HG03442 (cell line): ENCODE data around the gene XKR3.
"Not testable (repeated sequence)": the region's sequence is repeated elsewhere in the genome, so short reads cannot be mapped to it uniquely, and the experiment has no call there.

Experiments used
- ATAC-seq: cut with Tn5 transposase; IDR thresholded peaks from one replicate; pipeline ENCODE4 v1.9.1; 2021; ENCODE audit warnings: mild to moderate bottlenecking, moderate library complexity; ENCODE audit not compliant: unreplicated experiment

Gene XKR3

GRCh38 chr22:16748160-16748929 lies 76.9 kb downstream of the XKR3 start:
- not testable (repeated sequence) for ATAC-seq

GRCh38 chr22:16747266-16748159 lies 77.7 kb downstream of the XKR3 start:
- not testable (repeated sequence) for ATAC-seq

- not testable (repeated sequence) for ATAC-seq
These were observed 90.9 kb downstream of the XKR3 start for GRCh38 chr22:16734271-16734670.
